ENCODE results near the gene SNU13. TPM values are rescaled to one million over a fixed set of nuclear protein-coding genes. Genes with fewer than 3 reads are reported as not detected.
A peak's percentile ranks its signal among the peaks of the same experiment; 100 is the strongest.
"Not testable (repeated sequence)": the region's sequence is repeated elsewhere in the genome, so short reads cannot be mapped to it uniquely, and the experiment has no call there.

The SNU13 gene
- 133 TPM for total RNA-seq (ENCODE audit: unreplicated experiment)
- long read RNA-seq, transcript SNU13-201 (3 exons, 877 nt) = minor isoform, 32 of 128 reads
- long read RNA-seq, transcript SNU13-202 (3 exons, 1,503 nt) = major isoform, 85 of 128 reads
- long read RNA-seq, partial matches to known transcripts = 8 of 128 reads
- long read RNA-seq, other reads (novel, unspliced or antisense) = 3 of 128 reads

DNA sequence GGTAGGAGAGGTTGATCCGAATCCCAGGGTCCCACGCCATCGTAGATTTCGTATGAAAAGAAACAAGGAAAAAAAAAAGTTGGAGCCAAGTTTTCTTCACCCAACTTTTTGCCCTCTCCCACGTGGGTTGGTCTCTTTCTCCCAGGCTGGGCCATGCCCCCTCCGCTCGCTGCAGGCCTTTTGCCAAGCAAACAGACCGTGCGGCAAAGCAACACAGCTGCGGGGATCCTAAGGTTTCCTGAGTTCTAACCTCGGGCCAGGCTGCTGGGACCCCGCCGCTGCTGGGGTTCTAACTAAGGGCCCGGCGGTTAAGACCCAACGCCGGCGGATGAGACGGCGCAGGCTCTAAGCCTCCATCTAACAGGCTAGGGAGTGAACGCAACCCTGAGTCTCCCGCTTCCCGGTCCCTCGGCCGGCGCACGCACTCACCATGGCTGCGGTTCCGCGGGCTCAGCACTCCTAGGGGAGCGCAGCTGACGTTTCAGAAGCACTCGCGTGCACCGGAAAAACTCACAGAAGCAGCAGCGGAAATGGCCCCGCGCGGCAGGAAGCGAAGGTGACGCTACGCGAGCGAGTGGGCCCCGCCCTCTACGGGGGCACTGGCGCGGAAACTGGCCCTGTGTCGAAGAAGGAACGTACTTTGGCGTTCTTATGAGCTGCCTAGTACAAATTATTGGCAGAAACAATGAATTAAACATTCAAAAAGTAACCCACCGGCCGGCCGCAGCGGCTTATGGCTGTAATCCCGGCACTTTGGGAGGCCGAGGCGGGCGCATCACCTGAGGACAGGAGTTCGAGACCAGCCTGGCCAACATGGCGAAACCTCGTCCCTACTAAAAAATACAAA, at the start of gene SNU13:
Gene SNU13 (minus strand): TSS at position 503 of the 847 bp plus-strand sequence. CDS start 71 bp downstream, at position 432.
- H3K27me3 Mint-ChIP-seq (ENCODE audit: unreplicated experiment) = no peaks in the 10 kb centered on the region

GRCh38 chr22:41733241-41733640, 44.6 kb upstream of the SNU13 start:
- not testable (repeated sequence) for DNase-seq (ENCODE audit: low spot score); H3K4me1 Mint-ChIP-seq (ENCODE audit: unreplicated experiment); H3K27ac Mint-ChIP-seq (ENCODE audit: unreplicated experiment); H3K27me3 Mint-ChIP-seq (ENCODE audit: unreplicated experiment); H3K4me3 Mint-ChIP-seq (ENCODE audit: unreplicated experiment); H3K9me3 Mint-ChIP-seq (ENCODE audit: unreplicated experiment); H3K36me3 Mint-ChIP-seq (ENCODE audit: low read depth, unreplicated experiment)

More for the DNA sequence above, at the start of gene SNU13:
- Mint-ChIP-seq H3K36me3 (ENCODE audit: low read depth, unreplicated experiment) (no peaks in the 10 kb centered on the region), H3K9me3 (ENCODE audit: unreplicated experiment) (no peaks in the 10 kb centered on the region), H3K27ac (ENCODE audit: unreplicated experiment) (peak within 1 kb of the TSS; percentile 97), H3K4me3 (ENCODE audit: unreplicated experiment) (peak within 1 kb of the TSS; percentile 92), H3K4me1 (ENCODE audit: unreplicated experiment) (peaks cover 14% of the 10 kb centered on the region)
- DNase-seq (ENCODE audit: low spot score) = peak; percentile 94
- no peak for TF ChIP-seq CTCF (IDR thresholded peaks at IDR 0.05; ENCODE audit: unreplicated experiment)

DNA sequence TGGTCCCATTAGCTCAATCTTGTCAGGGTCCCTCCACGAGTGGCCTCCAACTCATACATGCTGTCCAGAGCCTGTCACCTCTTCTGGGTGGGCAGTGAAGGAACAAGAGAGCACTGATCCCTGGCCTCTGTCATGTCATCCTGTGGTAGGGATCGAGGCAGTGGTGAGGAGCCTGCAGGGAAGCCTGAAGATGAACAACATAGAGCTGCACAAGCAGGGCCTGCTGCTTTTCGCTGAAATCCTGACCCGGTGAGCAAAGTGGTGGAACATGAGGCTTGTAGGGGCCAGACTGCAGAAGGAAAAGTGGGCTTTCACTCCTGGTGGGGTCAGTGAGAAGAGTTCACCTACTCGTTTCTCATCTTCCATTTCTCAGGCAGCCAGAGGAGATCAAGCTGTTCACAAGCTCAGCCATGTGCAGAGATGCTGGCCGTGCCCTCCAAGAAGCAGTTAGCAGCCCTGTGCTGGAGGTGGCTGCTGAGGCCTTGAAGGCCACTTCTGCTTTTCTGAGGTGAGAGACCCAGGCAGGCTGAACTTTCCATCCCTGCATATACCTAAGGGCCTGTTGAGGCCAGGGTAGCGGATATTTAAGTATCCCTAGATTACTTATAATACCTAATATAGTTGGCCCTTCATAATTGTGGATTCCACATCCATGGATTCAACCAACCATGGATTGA, 43.6 kb upstream of the SNU13 start:
- TF ChIP-seq CTCF (IDR thresholded peaks at IDR 0.05; ENCODE audit: unreplicated experiment) = no peak
- no peak for DNase-seq (ENCODE audit: low spot score)
- Mint-ChIP-seq H3K27ac (ENCODE audit: unreplicated experiment) (no peak overlapping the region), H3K9me3 (ENCODE audit: unreplicated experiment) (no peaks in the 10 kb centered on the region), H3K27me3 (ENCODE audit: unreplicated experiment) (no peaks in the 10 kb centered on the region), H3K36me3 (ENCODE audit: low read depth, unreplicated experiment) (no peaks in the 10 kb centered on the region), H3K4me3 (ENCODE audit: unreplicated experiment) (no peak overlapping the region), H3K4me1 (ENCODE audit: unreplicated experiment) (no peaks in the 10 kb centered on the region)

DNA sequence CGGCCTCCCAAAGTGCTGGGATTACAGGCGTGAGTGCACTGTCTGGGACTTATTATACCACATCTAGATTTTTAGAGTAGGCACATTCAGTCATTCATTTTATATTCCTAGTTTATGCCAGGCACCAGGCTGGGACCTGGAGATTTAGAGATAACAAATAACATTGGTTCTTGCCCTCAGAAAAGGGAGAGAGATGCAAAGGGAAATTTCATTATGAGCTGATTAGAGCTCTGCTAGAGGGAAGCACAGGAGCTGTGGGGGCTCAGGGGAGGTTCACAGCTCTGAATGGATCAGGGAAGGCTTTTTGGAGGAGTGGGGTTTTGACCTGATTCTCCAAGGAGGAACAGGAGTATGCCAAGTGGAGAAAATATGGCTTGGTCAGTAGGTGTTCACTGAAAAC, 42.9 kb upstream of the SNU13 start:
- DNase-seq (ENCODE audit: low spot score) = no peak
- Mint-ChIP-seq H3K9me3 (ENCODE audit: unreplicated experiment) (no peaks in the 10 kb centered on the region), H3K36me3 (ENCODE audit: low read depth, unreplicated experiment) (no peaks in the 10 kb centered on the region), H3K4me1 (ENCODE audit: unreplicated experiment) (no peaks in the 10 kb centered on the region), H3K4me3 (ENCODE audit: unreplicated experiment) (no peak overlapping the region), H3K27me3 (ENCODE audit: unreplicated experiment) (no peaks in the 10 kb centered on the region), H3K27ac (ENCODE audit: unreplicated experiment) (no peak overlapping the region)
- TF ChIP-seq CTCF (IDR thresholded peaks at IDR 0.05; ENCODE audit: unreplicated experiment) = no peak

GRCh38 chr22:41725510-41726110, 36.9 kb upstream of the SNU13 start:
- TF ChIP-seq CTCF (IDR thresholded peaks at IDR 0.05; ENCODE audit: unreplicated experiment) = no peak
- Mint-ChIP-seq H3K27me3 (ENCODE audit: unreplicated experiment) (no peaks in the 10 kb centered on the region), H3K9me3 (ENCODE audit: unreplicated experiment) (no peaks in the 10 kb centered on the region), H3K27ac (ENCODE audit: unreplicated experiment) (no peak overlapping the region), H3K4me3 (ENCODE audit: unreplicated experiment) (no peak overlapping the region), H3K36me3 (ENCODE audit: low read depth, unreplicated experiment) (no peaks in the 10 kb centered on the region), H3K4me1 (ENCODE audit: unreplicated experiment) (no peaks in the 10 kb centered on the region)
- DNase-seq (ENCODE audit: low spot score) = no peak

All from endothelial cell (in vitro differentiated cells).